A549 (cell line): ENCODE data around the gene MAP3K10. TPM values are rescaled to one million over a fixed set of nuclear protein-coding genes. Genes with fewer than 3 reads are reported as not detected.

Experiments
- ATAC-seq, 2 experiments: fragments of 200-7000 bp in 1 of 2; fragments of >200 bp in 1 of 2; cut with Nextera tagmentation in 1 of 2; cut with Tn5 transposase in 1 of 2; 3 replicates each; pipeline versions ENCODE4 v1.8.0 to v1.9.1; 2018 to 2020; ENCODE audit warnings: mild to moderate bottlenecking in 1 of 2, moderate library complexity in 1 of 2
- CTCF ChIA-PET: fragments of 300-600 bp; sonication (Branson Sonifier 250); formaldehyde crosslinking; extraction: SDS; loops from one replicate; lab custom pipeline; 2021; ENCODE audit warnings: antibody characterized with exemption, inconsistent platforms; lab: Yijun Ruan, JAX
- POLR2A ChIA-PET: fragments of 350-600 bp; formaldehyde crosslinking; extraction: SDS; loops from one replicate; lab custom pipeline; 2021; ENCODE audit warnings: antibody characterized with exemption, inconsistent platforms; lab: Yijun Ruan, JAX
- DNase-seq, 2 experiments: peaks; one replicate each; pipeline versions ENCODE4 v3.0.0 to v3.0.0-alpha.2; 2011 to 2016; ENCODE audit warnings: low read depth in 1 of 2, low spot score in 1 of 2
- FAIRE-seq: peaks from 2 replicates; lab custom pipeline; 2011; peaks lifted over from hg19 to GRCh38; lab: Jason Lieb, UNC
- H3K27ac ChIP-seq, 2 experiments: fragments of >200 bp; sonication (Bioruptor Twin); formaldehyde crosslinking; 3 replicates each; pipeline ENCODE4 v1.5.1; 2016 to 2017
- H3K4me1 ChIP-seq: fragments of >200 bp; sonication (Bioruptor Twin); formaldehyde crosslinking; 3 replicates; pipeline ENCODE4 v1.6.1; 2016
- H3K4me2 ChIP-seq: fragments of >200 bp; sonication (Bioruptor Twin); formaldehyde crosslinking; 3 replicates; pipeline ENCODE4 v1.6.1; 2016
- H3K4me3 ChIP-seq: fragments of >200 bp; sonication (Bioruptor Twin); formaldehyde crosslinking; 3 replicates; pipeline ENCODE4 v1.5.1; 2016
- H3K9me3 ChIP-seq: fragments of >200 bp; sonication (Bioruptor Twin); formaldehyde crosslinking; 3 replicates; pipeline ENCODE4 v1.6.1; 2016
- BHLHE40 ChIP-seq: IDR thresholded peaks from 2 replicates; pipeline ENCODE4 v1.6.1; 2012; ENCODE audit warnings: low read depth, low read length, inconsistent platforms
- CBX8 ChIP-seq: fragments of 200-600 bp; sonication (generic); IDR thresholded peaks from 2 replicates; pipeline ENCODE4 v1.6.1; 2016
- CEBPB ChIP-seq, 2 experiments: fragments of >200 bp in 1 of 2; sonication (Bioruptor Twin) in 1 of 2; formaldehyde crosslinking in 1 of 2; IDR thresholded peaks; 2 replicates each; pipeline ENCODE4 v1.6.1; 2012 to 2016
- CHD2 ChIP-seq: fragments of 150-350 bp; IDR thresholded peaks from 2 replicates; pipeline ENCODE4 v1.6.1; 2014; ENCODE audit warnings: low read length; ENCODE audit not compliant: partially characterized antibody
- E2F6 ChIP-seq: IDR thresholded peaks from 2 replicates; pipeline ENCODE4 v1.6.1; 2012; ENCODE audit warnings: low read depth, borderline replicate concordance
- EHF ChIP-seq: fragments of 250-450 bp; sonication (Bioruptor Pico); IDR thresholded peaks from 2 replicates; pipeline ENCODE4 v1.5.0; 2020; ENCODE audit warnings: mild to moderate bottlenecking
- EP300 ChIP-seq, 2 experiments: fragments of >200 bp; sonication (Bioruptor Twin); formaldehyde crosslinking; IDR thresholded peaks; 2 replicates in 1 of 2; 3 replicates in 1 of 2; pipeline ENCODE4 v1.6.1; 2016 to 2017
- ESRRA ChIP-seq: fragments of 150-350 bp; IDR thresholded peaks from 2 replicates; pipeline ENCODE4 v1.6.1; 2014; ENCODE audit warnings: mild to moderate bottlenecking, low read length, borderline replicate concordance
- FOXS1 ChIP-seq: fragments of 250-450 bp; sonication (Bioruptor Pico); IDR thresholded peaks from 2 replicates; pipeline ENCODE4 v1.5.0; 2020; ENCODE audit warnings: mild to moderate bottlenecking, moderate library complexity
- MYC ChIP-seq: IDR thresholded peaks from 2 replicates; pipeline ENCODE4 v1.6.1; 2012; ENCODE audit warnings: mild to moderate bottlenecking, inconsistent platforms, low read length, improper control_type of control experiment, borderline replicate concordance
- NPAS2 ChIP-seq: fragments of 250-450 bp; sonication (Bioruptor Pico); IDR thresholded peaks from 2 replicates; pipeline ENCODE4 v1.8.0; 2022; ENCODE audit warnings: mild to moderate bottlenecking, moderate library complexity, borderline replicate concordance
- PBX3 ChIP-seq: IDR thresholded peaks from 2 replicates; pipeline ENCODE4 v1.6.1; 2012
- PHF8 ChIP-seq: fragments of 200-600 bp; sonication (generic); IDR thresholded peaks from 2 replicates; pipeline ENCODE4 v1.6.1; 2016; ENCODE audit warnings: low read depth, mild to moderate bottlenecking, antibody characterized with exemption, moderate library complexity, borderline replicate concordance
- RNF2 ChIP-seq: fragments of 200-600 bp; sonication (generic); IDR thresholded peaks from 2 replicates; pipeline ENCODE4 v1.6.1; 2016; ENCODE audit warnings: low read depth, mild to moderate bottlenecking, antibody characterized with exemption, moderate library complexity, borderline replicate concordance
- TP53 ChIP-seq: fragments of 250-450 bp; sonication (Bioruptor Pico); IDR thresholded peaks from 2 replicates; pipeline ENCODE4 v1.5.0; 2021; ENCODE audit warnings: mild to moderate bottlenecking, moderate library complexity
- ZNF302 ChIP-seq: fragments of 250-450 bp; sonication (Bioruptor Pico); IDR thresholded peaks from 2 replicates; pipeline ENCODE4 v1.9.0; 2021; ENCODE audit warnings: inconsistent platforms, mild to moderate bottlenecking, moderate library complexity
- ZSCAN20 ChIP-seq: fragments of 250-450 bp; sonication (Bioruptor Pico); IDR thresholded peaks from 2 replicates; pipeline ENCODE4 v1.8.0; 2022; ENCODE audit warnings: mild to moderate bottlenecking, moderate library complexity
- WGBS: methylation state at CpG from one replicate; pipeline ENCODE4 v1.1.6; 2017; ENCODE audit errors: missing lambda C conversion rate; 5-methylcytosine and 5-hydroxymethylcytosine counted together
- polyA plus RNA-seq, 4 experiments: library from polyadenylated mRNA; depleted of rRNA in 3 of 4; stranded (reverse); fragments of >200 nt; fragmentation: RNase III in 1 of 4; extraction: RNeasy Plus Mini Kit Qiagen cat#74134 plus additional on column Dnase treatment in 1 of 4; gene quantifications; 2 replicates in 3 of 4; 3 replicates in 1 of 4; pipeline ENCODE4 v1.2.3, GENCODE V29; 2011 to 2017

Gene MAP3K10
- polyA plus RNA-seq, 2 of the 4 experiments (the other 2 are of a cell fraction), result 6.6 to 21.0 TPM

DNA sequence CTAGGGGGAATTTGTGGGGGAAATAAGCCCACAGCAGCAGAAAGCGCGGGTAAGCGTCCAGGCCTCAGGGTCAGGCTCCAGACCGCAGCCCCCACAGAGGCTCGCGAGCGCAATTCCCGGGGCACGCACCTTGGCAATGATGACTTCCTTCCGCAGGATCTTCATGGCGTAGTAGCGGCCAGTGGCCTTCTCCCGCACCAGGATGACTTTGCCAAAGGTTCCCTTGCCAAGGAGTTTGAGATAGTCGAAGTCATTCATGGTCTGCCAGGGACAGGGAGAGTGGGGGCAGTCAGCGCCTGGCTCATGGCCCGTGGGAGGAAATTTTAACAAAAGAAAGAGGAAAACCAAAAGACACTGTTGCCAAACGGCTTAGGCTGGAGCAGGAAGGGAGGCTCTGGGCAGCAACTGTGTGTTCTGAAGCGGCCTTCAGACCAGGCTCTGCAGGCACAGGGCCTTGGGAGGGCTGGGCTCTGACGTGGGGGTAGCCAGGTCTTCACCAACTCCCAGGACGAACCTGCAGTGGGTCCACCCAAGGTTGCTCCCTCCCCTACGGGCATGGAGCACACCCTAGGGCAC lies 50.7 kb downstream of the MAP3K10 start (continued):
- TF ChIP-seq BHLHE40, result no peak
- TF ChIP-seq, all 56 proteins: peak for 0

- Histone ChIP-seq H3K4me1 (no peaks in the 10 kb centered on the region), H3K9me3 (no peaks in the 10 kb centered on the region), H3K27ac (no peak overlapping the region), H3K4me2 (no peak overlapping the region), H3K4me3 (no peak overlapping the region)
- no peak for ATAC-seq
- no peak for DNase-seq
- POLR2A ChIA-PET, result no interaction called here
- CTCF ChIA-PET, result interaction anchor here (0.7 to 1.8 kb wide), 6 partner anchors 10 to 103 kb away, joined by 3 to 8 read pairs (median 4); no protein-coding TSS in a partner anchor
- no peak for FAIRE-seq
- WGBS, result 90% methylated on average over 12 of the region's 12 CpGs
- TF ChIP-seq E2F6 (no peak), EP300 (IDR thresholded peaks at IDR 0.05) (no peak), EHF (CRISPR knock-in tag) (no peak), PHF8 (no peak), MYC (no peak)
Observed at GRCh38 chr19:40242480-40242879, 51.3 kb downstream of the MAP3K10 start.

GRCh38 chr19:40243181-40243580 lies 52.0 kb downstream of the MAP3K10 start:
- Histone ChIP-seq H3K4me2 (no peak overlapping the region), H3K9me3 (no peaks in the 10 kb centered on the region), H3K4me3 (no peak overlapping the region), H3K27ac (no peak overlapping the region), H3K4me1 (no peaks in the 10 kb centered on the region)
- no peak for DNase-seq
- ChIA-PET CTCF (interaction anchor here (0.6 to 1.8 kb wide), 10 partner anchors 10 to 1464 kb away, joined by 3 to 8 read pairs (median 4); no protein-coding TSS in a partner anchor), POLR2A (no interaction called here)
- FAIRE-seq, result no peak
- no peak for ATAC-seq
- 86% methylated on average over 2 of the region's 2 CpGs for WGBS
- TF ChIP-seq TP53 (CRISPR knock-in tag), result no peak
- TF ChIP-seq NPAS2 (CRISPR knock-in tag), result no peak
- no peak for TF ChIP-seq PBX3
- no peak for TF ChIP-seq E2F6
- TF ChIP-seq RNF2, result no peak
- no peak for TF ChIP-seq BHLHE40

DNA sequence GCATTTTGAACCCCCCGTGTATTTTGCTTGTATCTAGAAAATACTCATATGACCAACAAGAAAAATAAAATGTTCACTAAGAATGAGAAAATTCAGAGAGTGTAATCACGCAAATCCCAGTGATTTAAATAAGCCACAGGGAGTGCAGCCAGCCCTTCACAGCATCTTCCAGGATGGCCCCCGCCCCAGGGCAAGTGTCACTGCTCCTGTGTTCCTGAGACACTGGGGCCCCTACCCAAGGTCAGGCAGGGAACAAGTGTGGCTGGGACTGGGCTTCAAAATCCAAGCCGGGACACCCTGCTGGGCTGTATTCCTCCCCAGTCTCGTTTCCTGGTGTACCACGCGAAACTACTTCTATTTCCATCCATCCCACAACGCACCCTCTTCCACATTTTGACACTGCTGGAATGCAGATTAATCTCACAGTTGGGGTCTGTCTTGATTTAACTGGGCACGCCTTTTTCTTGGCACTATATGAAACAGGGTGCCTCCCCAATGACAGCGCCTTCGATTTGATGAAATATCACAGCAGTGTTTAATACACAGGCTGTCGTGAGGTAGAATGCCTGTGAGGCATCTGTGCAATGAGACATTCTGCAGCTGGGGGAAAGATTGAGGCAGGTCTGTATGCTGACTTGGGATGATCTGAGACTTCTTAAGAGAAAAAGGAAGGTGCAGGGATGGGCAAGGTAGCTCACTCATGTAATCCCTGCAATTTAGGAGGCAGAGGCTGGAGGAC lies 53.5 kb downstream of the MAP3K10 start:
- TF ChIP-seq ZSCAN20 (no peak), CBX8 (no peak), ZNF302 (no peak), CEBPB (IDR thresholded peaks at IDR 0.05) (no peak), CHD2 (no peak), PHF8 (no peak), FOXS1 (CRISPR knock-in tag) (no peak), BHLHE40 (no peak), ESRRA (no peak)
- Histone ChIP-seq H3K4me3 (no peak overlapping the region), H3K4me2 (no peak overlapping the region), H3K4me1 (no peaks in the 10 kb centered on the region), H3K9me3 (no peaks in the 10 kb centered on the region), H3K27ac (no peak overlapping the region)
- WGBS, result 86% methylated on average over 12 of the region's 12 CpGs
- no peak for DNase-seq
- FAIRE-seq, result peak; percentile 63
- ATAC-seq, result no peak
- ChIA-PET CTCF (interaction anchor here (0.6 to 1.8 kb wide), 4 partner anchors 11 to 81 kb away, joined by 3 to 5 read pairs (median 3); no protein-coding TSS in a partner anchor), POLR2A (no interaction called here)
